Activated CD8-positive, alpha-beta T cell treated with anti-CD3 and anti-CD28 coated beads for 36 hours (primary cell): ENCODE measurements around the gene SPTBN1. TPM values are rescaled to one million over a fixed set of nuclear protein-coding genes. Genes with fewer than 3 reads are reported as not detected.
A peak's percentile ranks its signal among the peaks of the same experiment; 100 is the strongest.

Experiments
- ATAC-seq: fragments of 200-7000 bp; cut with Tn5 transposase; one replicate; pipeline ENCODE4 v1.10.0; 2021; ENCODE audit warnings: mild to moderate bottlenecking, moderate library complexity
- CTCF ChIA-PET: fragments of 350-600 bp; sonication (Branson Sonifier 250); formaldehyde crosslinking; loops from one replicate; lab custom pipeline; 2021; ENCODE audit warnings: antibody characterized with exemption; lab: Charles Lee
- POLR2A ChIA-PET: fragments of 350-600 bp; sonication (Branson Sonifier 250); formaldehyde crosslinking; loops from one replicate; lab custom pipeline; 2021; ENCODE audit warnings: antibody characterized with exemption; lab: Charles Lee
- DNase-seq: peaks from one replicate; pipeline ENCODE4 v3.0.0-alpha.2; 2020
- H3K27ac Mint-ChIP-seq: one replicate; pipeline ENCODE4 v1.8.0; 2021; ENCODE audit warnings: mild to moderate bottlenecking, mixed read lengths
- H3K27me3 Mint-ChIP-seq: one replicate; pipeline ENCODE4 v1.8.0; 2021; ENCODE audit warnings: mixed read lengths
- H3K36me3 Mint-ChIP-seq: one replicate; pipeline ENCODE4 v1.8.0; 2021; ENCODE audit warnings: low read depth, mixed read lengths
- H3K4me1 Mint-ChIP-seq: one replicate; pipeline ENCODE4 v1.8.0; 2021; ENCODE audit warnings: low read depth, mixed read lengths
- H3K4me3 Mint-ChIP-seq: one replicate; pipeline ENCODE4 v1.8.0; 2021; ENCODE audit warnings: mild to moderate bottlenecking, moderate library complexity, mixed read lengths
- H3K9me3 Mint-ChIP-seq: one replicate; pipeline ENCODE4 v1.8.0; 2021; ENCODE audit warnings: mixed read lengths
- CTCF ChIP-seq: fragments of 200-600 bp; IDR thresholded peaks from one replicate; pipeline ENCODE4 v1.8.0; 2022; ENCODE audit warnings: antibody characterized with exemption, mild to moderate bottlenecking
- intact Hi-C: fragments of 100-400 bp; cut with micrococcal nuclease; formaldehyde crosslinking; loops from one replicate; pipeline ENCODE4 v1.10.0; 2022
- total RNA-seq, 2 experiments: library from RNA; stranded (reverse); gene quantifications; one replicate each; pipeline ENCODE4 v1.2.3, GENCODE V29; 2021

Gene SPTBN1
- total RNA-seq, 2 experiments from 2014 or later: 91.8 to 91.9 TPM

- no peak for TF ChIP-seq CTCF
- POLR2A ChIA-PET: interaction anchor here (1.2 kb wide), 1 partner anchor 16 kb away, joined by 3 read pairs; no protein-coding TSS in a partner anchor
Measured at GRCh38 chr2:54555318-54555837, 99.3 kb downstream of the SPTBN1 start.

GRCh38 chr2:54556621-54557121, 100.5 kb downstream of the SPTBN1 start:
- no peaks in the 10 kb centered on the region for H3K9me3 Mint-ChIP-seq
- TF ChIP-seq CTCF: no peak
- no peak for ATAC-seq
- ChIA-PET CTCF (interaction anchor here (1.3 to 5.5 kb wide), 4 partner anchors 20 to 109 kb away, joined by 5 to 34 read pairs (median 14); no protein-coding TSS in a partner anchor), POLR2A (interaction anchor here (4.1 to 6.5 kb wide), 2 partner anchors 17 to 49 kb away, joined by 44 to 100 read pairs; no protein-coding TSS in a partner anchor)
- DNase-seq: peak; percentile 31
- peak overlapping the region; percentile 86 for H3K4me3 Mint-ChIP-seq
- H3K27ac Mint-ChIP-seq: peak overlapping the region; percentile 77
- H3K27me3 Mint-ChIP-seq: no peaks in the 10 kb centered on the region
- H3K4me1 Mint-ChIP-seq: peaks cover 48% of the 10 kb centered on the region
- H3K36me3 Mint-ChIP-seq: peaks cover 7% of the 10 kb centered on the region
- intact Hi-C loops: loop anchor here (5.0 kb wide), 2 partner anchors 34 to 36 kb away; no protein-coding TSS in a partner anchor

More at GRCh38 chr2:54555318-54555837, 99.3 kb downstream of the SPTBN1 start:
- H3K27me3 Mint-ChIP-seq: no peaks in the 10 kb centered on the region
- no peaks in the 10 kb centered on the region for H3K9me3 Mint-ChIP-seq
- no peak overlapping the region for H3K27ac Mint-ChIP-seq
- DNase-seq (no peak), ATAC-seq (no peak)
- intact Hi-C loops: loop anchor here (5.0 kb wide), 2 partner anchors 33 to 37 kb away; no protein-coding TSS in a partner anchor
- H3K4me1 Mint-ChIP-seq: peaks cover 45% of the 10 kb centered on the region
- H3K36me3 Mint-ChIP-seq: peaks cover 4% of the 10 kb centered on the region
- no peak overlapping the region for H3K4me3 Mint-ChIP-seq
- CTCF ChIA-PET: interaction anchor here (1.4 to 2.1 kb wide), 2 partner anchors 32 to 149 kb away, joined by 6 to 11 read pairs; no protein-coding TSS in a partner anchor

GRCh38 chr2:54557211-54557600, 101.1 kb downstream of the SPTBN1 start:
- H3K4me1 Mint-ChIP-seq: peaks cover 51% of the 10 kb centered on the region
- ChIA-PET POLR2A (interaction anchor here (4.1 to 6.5 kb wide), 3 partner anchors 16 to 48 kb away, joined by 30 to 100 read pairs (median 44); no protein-coding TSS in a partner anchor), CTCF (interaction anchor here (1.3 to 5.5 kb wide), 5 partner anchors 9 to 109 kb away, joined by 5 to 34 read pairs (median 12); no protein-coding TSS in a partner anchor)
- H3K4me3 Mint-ChIP-seq: peak overlapping the region; percentile 86
- no peak for TF ChIP-seq CTCF
- DNase-seq (no peak), ATAC-seq (no peak)
- no peaks in the 10 kb centered on the region for H3K27me3 Mint-ChIP-seq
- peaks cover 11% of the 10 kb centered on the region for H3K36me3 Mint-ChIP-seq
- no peaks in the 10 kb centered on the region for H3K9me3 Mint-ChIP-seq
- H3K27ac Mint-ChIP-seq: peak overlapping the region; percentile 77
- intact Hi-C loops: loop anchor here (5.0 kb wide), 2 partner anchors 35 kb away; no protein-coding TSS in a partner anchor

DNA sequence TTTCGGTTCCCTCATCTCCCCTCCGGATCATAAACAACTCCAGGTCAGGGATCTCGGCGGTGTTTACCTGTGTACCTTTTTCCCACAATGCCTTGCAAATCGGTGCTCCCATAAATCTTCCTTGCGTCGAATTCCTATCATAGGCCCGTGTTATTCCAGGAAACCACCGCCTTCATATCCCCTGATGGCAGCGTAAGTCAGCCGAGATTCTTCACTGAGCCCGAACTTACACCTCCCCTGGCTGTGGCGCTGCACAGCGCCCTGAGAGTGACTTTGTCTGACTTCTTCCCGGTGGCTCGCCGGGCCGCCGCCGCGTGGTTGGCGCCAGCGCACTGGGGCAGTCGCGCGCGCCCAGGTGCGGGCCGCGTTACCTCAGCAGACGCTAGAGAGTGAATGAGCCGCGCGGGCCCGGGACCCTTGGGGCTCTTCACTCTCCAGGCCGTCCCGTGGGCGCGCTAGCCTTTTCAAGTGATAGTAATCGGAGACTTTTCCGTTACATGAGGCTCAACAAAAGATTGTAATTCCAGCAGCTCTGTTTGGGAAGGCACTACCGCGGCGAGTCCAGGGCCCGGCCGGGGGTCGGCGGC, 101.6 kb downstream of the SPTBN1 start:
- DNase-seq (peak; percentile 74), ATAC-seq (peak; percentile 48)
- Mint-ChIP-seq H3K9me3 (no peaks in the 10 kb centered on the region), H3K27ac (peak overlapping the region; percentile 77), H3K36me3 (peaks cover 11% of the 10 kb centered on the region), H3K4me1 (peaks cover 53% of the 10 kb centered on the region), H3K27me3 (no peaks in the 10 kb centered on the region), H3K4me3 (peak overlapping the region; percentile 86)
- CTCF ChIA-PET: interaction anchor here (0.8 to 5.5 kb wide), 15 partner anchors 10 to 147 kb away, joined by 3 to 34 read pairs (median 12); no protein-coding TSS in a partner anchor
- intact Hi-C loops: loop anchor here (2.0 to 5.0 kb wide), 3 partner anchors 15 to 35 kb away; no protein-coding TSS in a partner anchor
- POLR2A ChIA-PET: interaction anchor here (0.9 to 6.5 kb wide), 12 partner anchors 9 to 84 kb away, joined by 3 to 100 read pairs (median 11); no protein-coding TSS in a partner anchor
- no peak for TF ChIP-seq CTCF
